IPS-20b (cell line): ENCODE measurements around the gene HS6ST3.
"Not testable (repeated sequence)": the region's sequence is repeated elsewhere in the genome, so short reads cannot be mapped to it uniquely, and the experiment has no call there.

Source experiments
- H3K27ac ChIP-seq: one replicate; pipeline ENCODE4 v1.5.1; 2013; ENCODE audit warnings: low read length
- H3K27me3 ChIP-seq: 2 replicates; pipeline ENCODE4 v1.6.1; 2013; ENCODE audit warnings: mild to moderate bottlenecking, low read length, inconsistent platforms; ENCODE audit not compliant: insufficient read depth
- H3K36me3 ChIP-seq: 2 replicates; pipeline ENCODE4 v1.6.1; 2013; ENCODE audit warnings: low read depth, mild to moderate bottlenecking, inconsistent platforms, low read length, moderate library complexity; ENCODE audit not compliant: insufficient read depth
- H3K4me1 ChIP-seq: 2 replicates; pipeline ENCODE4 v1.6.1; 2013; ENCODE audit warnings: mild to moderate bottlenecking, control low read depth, inconsistent platforms, low read length, moderate library complexity; ENCODE audit not compliant: insufficient read depth
- H3K4me3 ChIP-seq: 2 replicates; pipeline ENCODE4 v1.5.1; 2013; ENCODE audit warnings: mild to moderate bottlenecking, low read length, inconsistent platforms
- H3K9ac ChIP-seq: 2 replicates; pipeline ENCODE4 v1.6.1; 2013; ENCODE audit warnings: low read depth, mild to moderate bottlenecking, inconsistent platforms, low read length, moderate library complexity
- H3K9me3 ChIP-seq: 2 replicates; pipeline ENCODE4 v1.6.1; 2013; ENCODE audit warnings: mild to moderate bottlenecking, low read depth, low read length, inconsistent platforms; ENCODE audit not compliant: insufficient read depth

Gene HS6ST3

DNA sequence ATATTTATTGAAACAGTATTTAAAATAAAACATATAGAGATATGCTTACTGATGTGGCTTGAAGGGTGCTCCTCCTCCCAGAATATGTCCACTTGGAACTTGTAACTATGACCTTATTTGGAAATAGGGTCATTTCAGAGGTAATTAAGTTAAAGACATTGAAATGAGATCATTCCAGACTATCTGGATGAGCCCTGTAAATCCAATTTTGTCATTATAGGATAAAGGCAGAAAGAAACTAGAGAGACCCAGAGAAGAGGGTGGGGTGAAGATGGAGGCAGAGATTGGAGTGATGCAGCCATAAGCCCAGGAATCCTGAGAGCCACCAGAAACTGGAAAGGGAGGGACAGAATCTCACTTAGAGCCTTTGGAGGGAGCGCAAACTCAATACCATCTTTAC, 661.2 kb downstream of the HS6ST3 start:
- H3K4me3 ChIP-seq: no peak overlapping the region
- H3K9ac ChIP-seq: no peak overlapping the region
- H3K36me3 ChIP-seq: no peaks in the 10 kb centered on the region
- no peaks in the 10 kb centered on the region for H3K4me1 ChIP-seq
- peaks cover 2% of the 10 kb centered on the region; the same call in 1 of the 2 replicates for H3K9me3 ChIP-seq
- H3K27ac ChIP-seq: no peak overlapping the region
- no peaks in the 10 kb centered on the region for H3K27me3 ChIP-seq

DNA sequence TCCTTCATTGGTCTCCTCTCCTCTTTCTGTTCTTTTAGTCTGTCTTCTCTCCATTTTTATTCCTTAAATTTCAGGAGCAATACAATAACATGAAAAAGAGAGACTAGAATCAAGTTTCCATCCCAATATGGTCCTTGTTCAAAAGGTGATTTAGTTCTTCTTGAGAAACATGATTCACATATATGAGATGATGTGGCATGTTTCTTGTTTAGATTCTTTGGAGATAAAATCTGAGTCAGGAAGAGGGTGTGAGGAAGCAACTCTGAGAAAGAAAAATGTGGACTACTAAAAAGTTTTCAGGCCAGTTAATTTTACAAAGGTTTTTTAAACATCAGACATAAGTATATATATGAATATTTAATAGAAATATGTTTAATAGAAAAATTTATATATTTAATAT, 673.0 kb downstream of the HS6ST3 start:
- H3K9ac ChIP-seq: no peak overlapping the region
- no peak overlapping the region for H3K27ac ChIP-seq
- no peaks in the 10 kb centered on the region for H3K36me3 ChIP-seq
- 0 out of 2 replicates have a peak, but pooled peaks cover 3% of the 10 kb centered on the region for H3K4me1 ChIP-seq
- H3K9me3 ChIP-seq: no peaks in the 10 kb centered on the region
- H3K27me3 ChIP-seq: no peaks in the 10 kb centered on the region
- H3K4me3 ChIP-seq: no peak overlapping the region

DNA sequence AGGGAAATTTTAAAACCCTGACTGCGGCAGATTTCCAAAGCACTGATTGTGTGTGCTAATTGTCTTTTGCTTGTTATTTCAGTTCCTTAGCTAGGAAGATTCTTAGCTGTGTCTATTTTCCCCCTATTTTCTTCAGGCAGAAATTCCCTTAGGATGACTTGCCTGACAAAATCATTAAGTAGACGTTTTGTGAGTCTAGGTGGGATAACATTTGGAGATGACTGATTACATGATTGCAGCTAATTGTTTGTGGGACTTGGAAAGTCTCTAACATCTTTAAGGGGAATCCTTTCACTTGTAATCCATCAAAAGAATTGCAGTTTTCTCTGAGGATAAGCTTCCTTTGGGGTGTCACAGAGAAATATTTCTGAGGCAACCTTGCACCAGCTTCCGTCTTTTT, 676.4 kb downstream of the HS6ST3 start:
- H3K27me3 ChIP-seq: no peaks in the 10 kb centered on the region
- H3K4me1 ChIP-seq: peaks cover 16% of the 10 kb centered on the region
- H3K27ac ChIP-seq: no peak overlapping the region
- H3K9me3 ChIP-seq: no peaks in the 10 kb centered on the region
- no peaks in the 10 kb centered on the region for H3K36me3 ChIP-seq
- H3K9ac ChIP-seq: no peak overlapping the region
- H3K4me3 ChIP-seq: no peak overlapping the region

DNA sequence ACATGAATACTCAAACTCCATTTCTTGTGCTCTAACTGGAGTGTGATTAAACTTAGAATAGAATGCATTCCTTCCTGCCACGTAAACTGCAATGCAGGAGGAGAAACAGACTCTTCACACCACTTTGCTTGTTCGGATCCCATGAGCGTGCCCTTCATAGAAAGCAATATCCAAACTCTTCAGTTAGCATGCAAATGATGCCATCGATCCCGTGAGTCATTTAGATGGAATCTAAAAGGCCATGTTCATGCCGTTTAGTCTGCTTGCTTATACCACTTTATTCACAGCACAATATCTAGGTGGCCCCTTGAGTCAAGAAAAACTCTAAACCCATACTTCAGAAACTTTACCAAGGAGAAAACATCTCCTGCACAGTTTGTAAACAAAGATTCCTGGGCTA, 678.6 kb downstream of the HS6ST3 start:
- H3K4me1 ChIP-seq: peaks cover 21% of the 10 kb centered on the region
- H3K27ac ChIP-seq: no peak overlapping the region

DNA sequence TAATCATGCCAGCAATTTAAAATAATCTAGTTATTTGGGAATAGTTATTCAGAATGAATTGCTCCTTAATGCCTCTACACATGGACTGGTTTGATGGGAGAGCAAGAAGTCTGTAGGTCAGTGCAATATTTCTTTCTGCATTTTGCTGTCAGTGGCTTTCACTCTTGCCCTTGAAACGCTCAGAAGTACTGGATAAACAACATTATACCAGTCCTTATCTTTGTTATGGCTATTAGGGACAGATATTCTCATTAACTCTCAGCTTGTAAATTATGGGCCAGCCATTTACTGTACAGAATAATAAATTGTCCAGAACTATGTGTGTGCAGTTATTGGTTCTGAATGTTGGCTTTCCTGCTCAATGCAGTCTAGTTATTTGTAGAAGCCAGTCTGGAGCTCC, 680.0 kb downstream of the HS6ST3 start:
- Histone ChIP-seq H3K4me3 (no peak overlapping the region), H3K36me3 (no peaks in the 10 kb centered on the region), H3K27ac (no peak overlapping the region), H3K9ac (no peak overlapping the region), H3K27me3 (no peaks in the 10 kb centered on the region), H3K9me3 (no peaks in the 10 kb centered on the region), H3K4me1 (peaks cover 18% of the 10 kb centered on the region)

More for the DNA sequence above, 678.6 kb downstream of the HS6ST3 start:
- no peaks in the 10 kb centered on the region for H3K36me3 ChIP-seq
- no peak overlapping the region for H3K4me3 ChIP-seq
- no peaks in the 10 kb centered on the region for H3K9me3 ChIP-seq
- H3K9ac ChIP-seq: no peak overlapping the region
- no peaks in the 10 kb centered on the region for H3K27me3 ChIP-seq

DNA sequence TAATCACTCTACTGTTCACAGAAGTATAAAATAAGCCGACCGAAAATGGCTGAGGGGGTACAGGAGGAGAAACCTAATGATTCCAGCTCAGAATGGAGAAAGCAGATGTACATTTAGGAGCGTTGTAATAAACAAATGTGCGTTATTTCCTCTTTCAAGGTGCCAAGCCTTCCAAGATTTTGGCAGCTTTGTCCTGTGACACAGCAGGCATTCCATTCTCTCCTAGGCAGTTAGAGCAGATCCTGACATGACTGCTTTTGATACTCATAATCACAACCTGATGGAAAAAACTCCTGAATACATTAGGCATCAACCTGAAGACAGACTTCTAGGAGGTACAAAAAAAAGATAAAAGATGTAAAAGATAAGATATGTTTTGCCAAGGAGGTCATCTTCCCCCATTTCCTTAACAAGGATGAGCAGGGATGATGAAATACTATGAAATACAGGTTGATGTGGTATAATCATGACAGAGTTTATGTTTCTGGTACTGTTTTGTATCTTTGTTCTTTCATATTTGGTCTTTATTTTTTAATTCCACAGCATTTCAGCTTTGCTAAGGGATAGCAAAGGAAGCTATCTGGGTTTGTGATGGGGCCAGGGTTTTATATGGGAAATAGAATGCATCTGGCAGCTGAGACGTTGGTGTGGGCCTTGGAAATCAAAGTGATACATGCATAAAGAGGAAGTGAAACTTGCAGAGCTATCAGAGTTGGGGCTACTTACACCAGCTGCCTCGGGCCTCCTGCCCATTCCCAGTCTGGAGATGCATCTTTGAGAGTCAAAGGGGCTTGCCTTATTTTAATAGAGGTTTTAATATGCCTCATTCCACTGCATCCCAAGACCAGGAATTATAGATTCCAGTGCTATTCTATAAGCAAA, 681.8 kb downstream of the HS6ST3 start:
- Histone ChIP-seq H3K9me3 (no peaks in the 10 kb centered on the region), H3K4me1 (peaks cover 18% of the 10 kb centered on the region), H3K4me3 (no peak overlapping the region), H3K9ac (no peak overlapping the region), H3K36me3 (no peaks in the 10 kb centered on the region), H3K27me3 (no peaks in the 10 kb centered on the region), H3K27ac (no peak overlapping the region)

DNA sequence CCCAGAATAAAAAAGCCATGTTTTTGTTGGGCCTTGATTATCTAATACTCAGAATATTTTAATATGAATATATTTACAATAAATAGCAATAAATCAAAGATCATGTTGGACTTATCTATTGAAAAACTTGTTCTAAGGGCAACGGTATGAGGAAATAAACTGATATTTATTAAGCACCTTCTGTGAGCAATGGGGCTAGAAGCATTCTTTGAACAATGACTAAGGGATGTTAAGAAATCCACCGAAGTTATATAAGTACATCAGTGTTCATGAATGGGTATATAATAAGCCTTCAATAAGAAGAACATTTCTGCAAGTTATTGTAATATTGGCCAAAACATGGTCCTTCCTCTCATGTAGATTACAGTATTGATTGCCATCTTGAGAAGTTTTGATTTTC, 682.5 kb downstream of the HS6ST3 start:
- no peak overlapping the region for H3K27ac ChIP-seq
- no peaks in the 10 kb centered on the region for H3K9me3 ChIP-seq
- H3K27me3 ChIP-seq: no peaks in the 10 kb centered on the region
- no peaks in the 10 kb centered on the region for H3K36me3 ChIP-seq
- H3K4me3 ChIP-seq: no peak overlapping the region
- peaks cover 18% of the 10 kb centered on the region for H3K4me1 ChIP-seq
- H3K9ac ChIP-seq: no peak overlapping the region

DNA sequence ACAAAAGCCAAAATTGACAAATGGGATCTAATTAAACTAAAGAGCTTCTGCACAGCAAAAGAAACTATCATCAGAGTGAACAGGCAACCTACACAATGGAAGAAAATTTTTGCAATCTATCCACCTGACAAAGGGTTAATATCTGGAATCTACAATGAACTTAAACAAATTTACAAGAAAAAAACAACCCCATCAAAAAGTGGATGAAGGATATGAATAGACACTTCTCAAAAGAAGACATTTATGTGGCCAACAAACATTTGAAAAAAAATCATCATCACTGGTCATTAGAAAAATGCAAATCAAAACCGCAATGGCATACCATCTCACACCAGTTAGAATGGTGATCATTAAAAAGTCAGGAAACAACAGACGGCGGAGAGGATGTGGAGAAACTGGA, 688.4 kb downstream of the HS6ST3 start:
- H3K4me3 ChIP-seq, H3K4me1 ChIP-seq, H3K9ac ChIP-seq, H3K9me3 ChIP-seq, H3K27ac ChIP-seq, H3K27me3 ChIP-seq, H3K36me3 ChIP-seq: not testable (repeated sequence)

DNA sequence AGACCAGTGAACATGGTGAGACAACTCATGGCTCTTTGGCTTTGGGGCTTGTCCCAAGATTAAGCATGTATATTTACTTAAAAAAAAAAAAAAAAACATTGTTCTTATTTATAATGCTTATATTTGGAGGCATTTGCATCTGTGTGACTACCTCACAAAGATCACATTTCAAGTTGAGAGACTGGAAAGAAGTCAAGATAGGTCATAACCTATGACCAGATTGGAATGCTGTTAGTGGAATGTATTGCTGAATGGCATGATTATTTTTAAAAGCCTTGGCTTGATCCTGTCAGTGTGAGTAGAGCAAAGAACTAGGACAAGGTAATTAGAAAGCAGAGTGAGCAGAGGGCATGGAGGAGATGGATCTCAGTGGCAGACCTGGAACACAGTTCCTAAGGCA, 689.8 kb downstream of the HS6ST3 start:
- Histone ChIP-seq H3K27me3 (no peaks in the 10 kb centered on the region), H3K4me3 (no peak overlapping the region), H3K4me1 (no peaks in the 10 kb centered on the region), H3K9me3 (peaks cover 5% of the 10 kb centered on the region; the same call in 1 of the 2 replicates), H3K36me3 (no peaks in the 10 kb centered on the region), H3K9ac (no peak overlapping the region), H3K27ac (no peak overlapping the region)

DNA sequence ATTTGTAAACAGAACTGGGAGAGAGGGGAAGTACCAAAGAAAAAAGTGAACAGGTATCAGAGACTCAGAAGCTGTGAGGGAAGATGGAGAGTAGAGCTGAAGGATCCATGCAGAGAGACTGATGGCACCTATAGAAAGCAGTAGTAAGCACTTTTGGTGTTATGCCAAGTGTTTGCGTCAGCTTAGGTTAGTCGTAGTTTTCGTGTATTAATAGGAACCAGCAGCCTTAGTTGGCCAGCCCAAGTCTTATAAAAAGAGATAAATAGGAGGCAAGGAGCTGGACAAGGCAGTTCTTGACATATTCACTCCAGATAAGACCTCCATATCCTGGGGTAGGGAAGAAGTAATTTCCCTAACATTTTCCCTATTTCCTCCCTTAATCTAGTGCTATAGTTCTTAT, 690.2 kb downstream of the HS6ST3 start:
- no peak overlapping the region for H3K27ac ChIP-seq
- no peak overlapping the region for H3K9ac ChIP-seq
- H3K27me3 ChIP-seq: no peaks in the 10 kb centered on the region

DNA sequence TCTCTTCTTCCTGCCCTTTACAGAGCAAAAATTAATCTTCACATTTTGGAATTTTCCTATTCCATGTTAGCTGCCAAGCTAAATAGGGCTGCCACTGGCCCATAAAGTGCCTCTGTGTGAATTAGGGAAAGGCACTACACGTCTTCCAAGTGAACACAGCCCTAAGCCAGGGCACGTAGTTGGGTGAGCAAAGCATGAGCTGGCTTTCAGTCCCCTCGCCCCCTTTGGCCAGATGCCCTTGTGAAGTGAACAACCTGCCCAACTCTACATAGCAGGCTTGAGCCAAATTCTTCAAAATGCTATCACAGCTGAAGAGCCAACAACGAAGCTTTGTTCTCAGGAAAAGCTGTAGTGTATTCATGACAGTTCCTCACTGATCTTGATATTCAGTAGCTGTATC, 691.2 kb downstream of the HS6ST3 start:
- Histone ChIP-seq H3K27me3 (no peaks in the 10 kb centered on the region), H3K4me3 (no peak overlapping the region), H3K9ac (no peak overlapping the region), H3K4me1 (no peaks in the 10 kb centered on the region), H3K9me3 (peaks cover 5% of the 10 kb centered on the region; the same call in 1 of the 2 replicates), H3K36me3 (no peaks in the 10 kb centered on the region), H3K27ac (no peak overlapping the region)

More for the DNA sequence above, 690.2 kb downstream of the HS6ST3 start:
- Histone ChIP-seq H3K4me1 (no peaks in the 10 kb centered on the region), H3K4me3 (no peak overlapping the region), H3K36me3 (no peaks in the 10 kb centered on the region), H3K9me3 (peaks cover 5% of the 10 kb centered on the region; the same call in 1 of the 2 replicates)

DNA sequence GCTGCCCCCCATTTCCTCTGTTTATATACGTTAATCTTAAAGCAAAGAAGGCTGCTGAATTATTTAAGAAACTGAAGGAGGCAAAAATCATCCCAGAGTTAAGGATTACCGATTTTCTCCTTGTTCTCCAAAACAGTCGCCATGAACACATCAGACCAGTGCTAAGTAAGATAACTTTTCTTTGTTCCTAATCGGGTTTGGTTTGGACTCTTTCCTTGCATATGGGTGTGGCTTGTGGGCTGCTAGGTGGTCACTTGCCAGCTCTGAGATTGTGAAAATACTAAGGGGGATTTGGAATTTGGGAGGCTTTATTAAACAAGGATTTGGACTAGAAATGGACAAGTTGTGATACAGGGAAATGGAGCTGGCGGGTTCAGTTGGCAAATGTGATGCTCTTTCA, 692.3 kb downstream of the HS6ST3 start:
- no peaks in the 10 kb centered on the region for H3K36me3 ChIP-seq
- no peaks in the 10 kb centered on the region for H3K4me1 ChIP-seq
- no peaks in the 10 kb centered on the region for H3K27me3 ChIP-seq
- peaks cover 5% of the 10 kb centered on the region; the same call in 1 of the 2 replicates for H3K9me3 ChIP-seq
- H3K4me3 ChIP-seq: no peak overlapping the region
- no peak overlapping the region for H3K9ac ChIP-seq
- no peak overlapping the region for H3K27ac ChIP-seq
